HCT116 (cell line): ENCODE results near the gene IPO13.

ENCODE experiments used
- CTCF ChIP-seq, 3 experiments: fragments of 200-600 bp in 1 of 3; sonication (generic) in 1 of 3; IDR thresholded peaks in 2 of 3; conservative IDR thresholded peaks in 1 of 3; 2 replicates each; pipeline ENCODE4 v1.5.1; 2012 to 2017; ENCODE audit warnings: low read depth in 2 of 3, low read length in 2 of 3, antibody characterized with exemption in 1 of 3, borderline replicate concordance in 1 of 3, control low read depth in 1 of 3, mild to moderate bottlenecking in 1 of 3, mixed read lengths in 1 of 3, mixed run types in 1 of 3, moderate library complexity in 1 of 3; ENCODE audit not compliant: insufficient read depth in 1 of 3
- ELF1 ChIP-seq: IDR thresholded peaks from 2 replicates; pipeline ENCODE4 v1.6.1; 2012; ENCODE audit warnings: low read depth, borderline replicate concordance
- EZH2 ChIP-seq: fragments of 200-600 bp; sonication (generic); IDR thresholded peaks from 2 replicates; pipeline ENCODE4 v1.6.1; 2017; ENCODE audit warnings: antibody characterized with exemption, mixed run types
- FOSL1 ChIP-seq: IDR thresholded peaks from 2 replicates; pipeline ENCODE4 v1.6.1; 2012; ENCODE audit warnings: low read depth
- POLR2A ChIP-seq: IDR thresholded peaks from 2 replicates; pipeline ENCODE4 v1.7.0; 2011; ENCODE audit warnings: borderline replicate concordance; ENCODE audit not compliant: insufficient read depth, insufficient read length; ENCODE audit errors: extremely low read depth
- POLR2AphosphoS5 ChIP-seq: IDR thresholded peaks from 2 replicates; pipeline ENCODE4 v1.6.1; 2011; ENCODE audit warnings: mild to moderate bottlenecking, low read depth, low read length, moderate library complexity
- YY1 ChIP-seq: IDR thresholded peaks from 2 replicates; pipeline ENCODE4 v1.6.1; 2011; ENCODE audit warnings: low read length, low read depth, moderate library complexity, mild to moderate bottlenecking; ENCODE audit not compliant: insufficient replicate concordance; ENCODE audit errors: extremely low read depth
- ZBTB33 ChIP-seq: IDR thresholded peaks from 2 replicates; pipeline ENCODE4 v1.6.1; 2011; ENCODE audit warnings: mild to moderate bottlenecking, low read length, moderate library complexity; ENCODE audit not compliant: insufficient replicate concordance; ENCODE audit errors: extremely low read depth
- ZFX ChIP-seq: fragments of 450-650 bp; IDR thresholded peaks from 2 replicates; pipeline ENCODE4 v1.6.1; 2017

GRCh38 chr1:43900386-43900785 lies 46.4 kb upstream of the IPO13 start:
- TF ChIP-seq YY1, result no peak
- no peak for TF ChIP-seq CTCF (IDR thresholded peaks at IDR 0.05 in 2 of 3, conservative IDR thresholded peaks at IDR 0.05 in 1 of 3; ENCODE audit: borderline replicate concordance in 1 of 3, insufficient read depth in 1 of 3, low read depth in 2 of 3, low read length in 2 of 3)
- no peak for TF ChIP-seq EZH2
- TF ChIP-seq POLR2A, result no peak
- no peak for TF ChIP-seq POLR2AphosphoS5
- no peak for TF ChIP-seq ZFX
- no peak for TF ChIP-seq ELF1
- no peak for TF ChIP-seq FOSL1
- TF ChIP-seq ZBTB33, result no peak
